Activated T-cell treated with anti-CD3 and anti-CD28 coated beads for 24 hours (primary cell): ENCODE results near the gene COX5B.
"Not testable (repeated sequence)": the region's sequence is repeated elsewhere in the genome, so short reads cannot be mapped to it uniquely, and the experiment has no call there.

Experiments used
- DNase-seq: peaks from one replicate; pipeline ENCODE4 v3.0.0-alpha.2; 2020; ENCODE audit warnings: low read depth

COX5B gene

GRCh38 chr2:97673182-97673914 lies 27.5 kb downstream of the COX5B start:
- DNase-seq = no peak

DNA sequence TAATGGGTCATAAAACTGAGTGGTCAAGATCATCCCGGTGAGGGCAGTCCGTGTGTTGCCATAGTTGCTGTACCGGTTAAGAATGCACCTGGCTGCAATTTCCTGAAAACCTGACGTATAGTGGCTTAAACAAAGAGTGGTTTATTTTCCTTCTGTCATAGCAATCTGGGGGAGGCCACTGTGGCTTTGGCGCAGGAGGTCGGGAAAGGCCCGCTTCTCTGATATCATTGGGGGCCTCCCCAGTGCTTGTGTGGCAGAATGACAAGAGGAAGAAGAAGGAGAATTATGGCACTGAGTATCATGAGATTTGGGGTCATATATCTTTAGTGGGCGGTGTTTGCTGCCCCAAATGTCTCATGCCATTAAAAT lies 28.0 kb downstream of the COX5B start:
- DNase-seq = no peak

GRCh38 chr2:97675430-97676113 lies 29.7 kb downstream of the COX5B start:
- DNase-seq = no peak

GRCh38 chr2:97676620-97677019 lies 30.8 kb downstream of the COX5B start:
- DNase-seq = no peak

DNA sequence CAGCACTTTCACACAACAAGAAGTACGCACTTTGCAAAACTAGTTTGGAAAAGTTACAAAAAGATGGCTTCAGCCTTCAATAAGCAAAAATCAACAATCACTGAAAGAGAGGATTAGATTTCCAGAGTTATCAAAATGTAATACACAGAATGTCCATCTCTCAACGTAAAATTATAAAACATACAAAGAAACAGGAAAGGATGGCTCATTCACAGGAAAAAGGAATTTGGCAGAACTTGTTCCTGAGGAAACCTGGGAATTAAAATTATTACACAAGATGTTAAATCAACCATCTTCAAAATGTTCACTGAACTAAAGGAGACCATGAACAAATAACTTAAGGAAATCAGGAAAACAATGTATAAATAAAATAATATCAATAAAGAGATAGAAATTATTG lies 31.6 kb downstream of the COX5B start:
- no peak for DNase-seq

- no peak for DNase-seq
Observed at GRCh38 chr2:97678298-97678697, 32.4 kb downstream of the COX5B start.

DNA sequence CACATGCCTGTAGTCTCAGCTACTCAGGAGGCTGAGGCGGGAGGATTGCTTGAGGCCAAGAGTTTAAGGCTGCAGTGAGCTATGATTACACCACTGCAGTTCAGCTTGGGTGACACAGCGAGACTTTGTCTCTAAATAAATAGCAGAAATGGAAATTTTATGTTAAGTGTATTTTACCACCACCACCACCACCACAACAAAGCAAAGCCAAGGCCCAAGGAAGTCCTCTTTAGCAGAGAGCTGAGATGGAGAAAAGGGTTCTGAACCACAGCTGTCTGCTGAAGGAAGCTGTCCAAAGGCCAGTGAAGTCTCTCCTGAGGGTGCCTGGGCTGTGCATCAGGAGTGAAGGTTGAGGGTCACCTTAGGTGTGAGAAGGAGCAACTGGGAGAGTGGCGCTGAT lies 41.4 kb downstream of the COX5B start:
- not testable (repeated sequence) for DNase-seq

GRCh38 chr2:97688062-97688827 lies 42.4 kb downstream of the COX5B start:
- no peak for DNase-seq

DNA sequence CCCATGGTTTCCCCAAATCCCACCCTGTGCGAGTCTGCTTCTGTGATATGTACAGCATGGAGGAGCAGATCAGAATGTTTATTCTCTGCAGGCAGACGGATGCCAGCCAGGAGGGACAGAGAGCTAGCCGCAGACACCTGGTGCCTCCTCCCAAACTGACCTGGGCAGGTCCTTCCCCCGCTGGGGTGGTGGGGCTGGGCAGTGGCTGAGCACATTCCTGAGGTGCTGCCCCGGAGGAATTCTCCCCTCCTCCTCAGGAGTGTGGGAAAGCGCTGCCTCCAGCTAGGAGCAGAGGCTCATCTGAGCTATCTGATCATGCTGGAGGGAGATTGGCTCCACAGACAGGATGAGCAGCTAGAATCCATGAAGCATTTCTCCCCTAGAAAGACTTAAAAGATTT lies 45.3 kb downstream of the COX5B start:
- no peak for DNase-seq

GRCh38 chr2:97693476-97693875 lies 47.6 kb downstream of the COX5B start:
- DNase-seq = no peak

DNA sequence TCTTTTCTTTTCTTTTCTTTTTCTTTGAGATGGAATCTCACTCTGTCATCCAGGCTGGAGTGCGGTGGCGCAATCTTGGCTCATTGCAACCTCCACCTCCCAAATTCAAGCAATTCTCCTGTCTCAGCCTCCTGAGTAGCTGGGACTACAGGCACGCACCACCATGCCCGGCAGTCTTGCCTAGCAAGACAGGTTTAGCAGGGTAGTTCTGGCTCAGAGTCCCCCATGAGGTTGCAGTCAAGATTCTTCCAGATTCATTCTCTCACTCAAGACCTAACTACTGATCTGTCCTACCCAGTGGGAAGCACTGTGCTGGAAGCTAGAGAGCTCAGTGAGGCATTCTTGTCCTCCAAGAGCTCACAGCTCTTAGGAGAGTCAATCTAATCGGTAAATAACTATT lies 49.9 kb downstream of the COX5B start:
- no peak for DNase-seq

DNA sequence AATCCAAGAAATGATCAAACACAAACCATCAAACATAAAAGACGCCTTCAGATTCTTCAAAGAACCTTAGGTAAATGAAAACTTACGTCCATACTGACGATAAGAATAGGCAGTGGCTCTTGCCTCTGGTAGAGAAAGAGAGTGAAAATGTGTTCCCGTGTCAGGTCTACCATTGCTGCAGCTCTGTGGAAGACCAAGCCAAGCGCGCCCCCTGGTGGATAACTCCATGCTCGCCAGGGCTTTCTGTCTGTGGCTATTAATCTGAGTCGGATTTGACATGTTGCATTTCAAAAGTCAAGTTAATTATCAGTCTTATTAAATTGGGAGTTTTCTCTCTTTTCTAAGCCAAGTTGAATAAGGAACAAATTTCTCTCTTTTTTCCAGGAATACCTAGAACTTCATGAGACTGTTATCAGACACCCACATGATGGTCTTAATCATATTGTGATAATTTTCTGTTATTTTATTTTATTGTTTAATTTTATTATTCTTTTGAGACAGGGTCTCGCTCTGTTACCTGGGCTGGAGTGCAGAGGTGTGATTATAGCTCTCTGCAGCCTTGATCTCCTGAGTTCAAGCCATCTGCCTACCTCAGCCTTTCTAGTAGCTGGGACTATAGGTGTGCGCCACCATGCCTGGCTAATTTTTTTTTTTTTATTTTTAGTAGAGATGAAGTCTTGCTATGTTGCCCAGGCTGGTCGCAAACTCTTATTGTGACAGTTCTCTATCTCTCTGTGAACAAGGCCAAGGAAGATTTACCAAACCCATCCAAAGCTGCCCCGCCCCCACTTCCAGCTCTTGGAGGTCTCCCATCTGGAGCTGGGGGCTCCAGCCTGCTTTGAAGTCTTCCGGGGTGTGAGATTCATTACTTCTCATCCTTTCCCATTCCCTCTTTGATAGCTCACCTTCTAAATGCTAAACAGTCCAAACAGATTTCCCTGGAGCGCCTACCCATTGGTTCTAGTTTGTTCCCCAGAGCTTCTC lies 51.7 kb downstream of the COX5B start:
- peak; percentile 86 for DNase-seq
